ENCODE results near the gene OOSP3.
"Not testable (repeated sequence)": the region's sequence is repeated elsewhere in the genome, so short reads cannot be mapped to it uniquely, and the experiment has no call there.

OOSP3 gene

GRCh38 chr11:59867946-59868345 lies 10.6 kb upstream of the OOSP3 start:
- DNase-seq, result no peak
- in situ Hi-C loops (cut with MboI; ENCODE audit: low pct_unique_long_range_greater_than_20kb, low sequenced_read_pairs), result no loop called here

GRCh38 chr11:59872076-59872475 lies 6.5 kb upstream of the OOSP3 start:
- in situ Hi-C loops (cut with MboI; ENCODE audit: low pct_unique_long_range_greater_than_20kb, low sequenced_read_pairs), result no loop called here
- DNase-seq, result no peak

DNA sequence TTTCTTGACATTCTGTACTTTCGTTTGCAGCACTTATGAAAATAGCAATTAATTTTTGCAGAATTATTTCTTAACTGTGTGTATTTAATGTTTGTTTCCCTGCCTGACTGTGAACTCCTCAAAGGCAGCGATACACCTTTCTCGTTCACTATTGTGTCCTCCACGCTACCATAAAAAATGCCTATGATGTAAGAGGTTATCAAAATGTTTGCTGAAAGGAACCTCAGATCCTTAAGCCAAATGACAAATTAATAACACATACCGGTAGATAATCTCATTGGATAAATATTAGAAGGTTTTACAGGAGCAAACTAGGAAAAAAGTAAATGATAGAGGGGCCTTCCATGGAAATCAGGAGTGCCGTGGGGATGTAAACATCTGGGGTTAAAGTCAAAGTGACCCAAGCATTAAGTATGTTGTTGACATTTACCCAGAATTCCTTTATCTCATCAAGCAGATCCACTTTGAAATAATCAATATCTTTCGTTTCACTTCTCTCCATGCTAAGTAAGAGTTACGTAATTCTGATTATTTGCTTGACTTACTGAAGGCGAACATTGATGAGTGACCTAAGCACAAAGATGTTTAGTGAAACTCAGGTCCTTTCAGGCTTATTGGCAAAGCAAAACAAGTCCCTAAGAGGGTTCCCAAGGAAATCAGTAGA lies 2.6 kb upstream of the OOSP3 start:
- in situ Hi-C loops (cut with MboI; ENCODE audit: low pct_unique_long_range_greater_than_20kb, low sequenced_read_pairs), result no loop called here
- no peak for DNase-seq

DNA sequence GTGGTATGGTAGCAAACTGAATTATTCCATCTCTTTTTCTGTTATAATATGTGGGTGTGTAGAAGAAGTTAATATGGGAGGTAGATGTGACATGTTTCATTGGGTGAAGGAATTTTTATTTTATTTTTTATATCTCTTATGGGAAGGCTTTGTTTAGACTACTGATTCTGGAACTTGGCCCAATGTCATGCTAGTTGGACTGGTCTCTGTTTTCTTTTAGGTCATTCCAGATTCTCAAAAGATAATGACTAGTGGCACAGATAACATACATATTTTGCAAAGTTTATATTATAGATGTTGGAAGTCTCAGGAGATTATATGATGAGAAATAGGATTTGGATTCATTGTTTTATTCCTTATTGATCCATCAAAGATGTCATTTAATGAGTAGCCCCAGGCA lies 1.3 kb upstream of the OOSP3 start:
- in situ Hi-C loops (cut with MboI; ENCODE audit: low pct_unique_long_range_greater_than_20kb, low sequenced_read_pairs), result no loop called here
- no peak for DNase-seq

DNA sequence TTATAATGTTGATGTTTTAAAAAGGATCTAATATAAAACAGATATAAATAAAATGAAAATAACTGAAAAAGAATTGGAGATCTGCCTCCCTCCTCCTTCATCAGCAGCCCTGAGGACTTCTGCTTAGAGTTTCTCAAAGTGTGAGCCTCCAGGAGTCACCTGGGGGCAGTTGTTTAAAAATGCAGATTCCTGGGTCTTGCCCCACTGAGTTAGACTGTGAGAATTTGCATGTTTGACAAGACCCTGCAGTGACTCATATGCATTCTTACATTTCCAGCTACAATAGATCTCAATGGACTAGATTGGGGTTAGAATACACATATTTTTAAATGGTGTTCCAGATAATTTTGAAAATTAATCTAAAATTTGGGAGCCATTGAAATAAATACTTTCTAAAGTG lies 798 bp upstream of the OOSP3 start:
- in situ Hi-C loops (cut with MboI; ENCODE audit: low pct_unique_long_range_greater_than_20kb, low sequenced_read_pairs), result no loop called here
- no peak for DNase-seq

DNA sequence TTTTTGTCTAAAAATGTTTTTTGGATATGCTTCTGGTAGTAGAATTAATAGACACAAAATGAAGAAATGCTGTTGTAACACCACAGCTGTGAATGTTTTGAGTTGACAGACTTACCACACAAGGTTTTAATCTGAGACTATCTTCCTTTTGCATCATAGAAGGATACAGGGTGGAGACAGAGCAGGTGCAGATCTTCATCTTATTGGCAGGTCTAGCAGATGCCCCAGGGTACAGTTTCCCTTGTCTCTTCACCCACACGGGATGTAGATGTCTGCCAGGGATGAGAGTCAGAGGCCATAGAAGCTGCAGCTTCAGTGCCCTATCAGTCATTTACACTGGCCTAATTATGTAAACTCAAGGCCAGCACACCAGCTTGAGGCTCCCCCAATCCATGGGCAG lies 985 bp downstream of the OOSP3 start:
- in situ Hi-C loops (cut with MboI; ENCODE audit: low pct_unique_long_range_greater_than_20kb, low sequenced_read_pairs), result no loop called here
- DNase-seq, result no peak

GRCh38 chr11:59883597-59883996 lies 5.0 kb downstream of the OOSP3 start:
- in situ Hi-C loops (cut with MboI; ENCODE audit: low pct_unique_long_range_greater_than_20kb, low sequenced_read_pairs), result no loop called here
- DNase-seq, result no peak

- in situ Hi-C loops (cut with MboI; ENCODE audit: low pct_unique_long_range_greater_than_20kb, low sequenced_read_pairs); DNase-seq: not testable (repeated sequence)
Measured at GRCh38 chr11:59887156-59887555, 8.6 kb downstream of the OOSP3 start.

DNA sequence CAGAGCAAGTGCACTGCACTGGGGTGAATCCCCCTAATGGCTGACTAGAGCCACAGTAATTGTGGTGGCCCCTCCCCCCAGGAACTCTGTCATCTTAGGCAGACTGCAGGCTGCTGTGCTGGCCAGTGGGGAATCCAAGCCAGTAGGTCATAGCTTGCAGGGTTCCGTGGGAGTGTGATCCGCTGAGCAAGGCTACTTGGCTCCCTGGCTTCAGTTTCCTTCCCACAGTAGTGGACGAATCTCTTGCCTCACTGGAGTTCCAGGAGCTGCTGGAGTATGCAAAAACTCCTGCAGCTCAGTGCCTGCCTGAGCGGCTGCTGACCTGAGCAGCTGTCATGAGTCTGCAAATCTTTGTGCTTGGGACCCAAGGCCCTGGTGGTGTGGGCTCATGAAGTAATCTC lies 13.2 kb downstream of the OOSP3 start:
- no peak for DNase-seq
- in situ Hi-C loops (cut with MboI; ENCODE audit: low pct_unique_long_range_greater_than_20kb, low sequenced_read_pairs), result no loop called here

DNA sequence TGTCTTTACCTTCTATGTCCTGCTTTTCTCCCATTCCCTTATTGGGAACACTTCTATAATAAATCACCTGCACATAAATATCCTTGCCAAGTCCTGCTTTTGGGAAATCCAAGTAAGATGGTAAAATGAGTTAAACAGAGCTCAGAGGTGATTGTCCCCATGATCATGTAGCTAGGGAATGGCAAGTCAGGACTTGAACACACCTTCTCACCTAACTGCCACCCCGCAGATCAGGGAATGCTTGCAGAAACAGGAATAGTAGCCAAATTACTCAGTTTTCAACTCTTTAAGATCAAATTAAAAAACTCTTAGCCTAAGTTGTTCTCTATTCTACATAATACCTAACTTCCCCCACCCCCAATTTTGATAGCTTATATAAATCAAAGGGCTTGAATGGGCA lies 16.0 kb downstream of the OOSP3 start:
- in situ Hi-C loops (cut with MboI; ENCODE audit: low pct_unique_long_range_greater_than_20kb, low sequenced_read_pairs), result no loop called here
- DNase-seq, result no peak

- in situ Hi-C loops (cut with MboI; ENCODE audit: low pct_unique_long_range_greater_than_20kb, low sequenced_read_pairs), result no loop called here
- no peak for DNase-seq
Measured at GRCh38 chr11:59898046-59898445, 19.5 kb downstream of the OOSP3 start.

GRCh38 chr11:59898650-59899049 lies 20.1 kb downstream of the OOSP3 start:
- no peak for DNase-seq
- in situ Hi-C loops (cut with MboI; ENCODE audit: low pct_unique_long_range_greater_than_20kb, low sequenced_read_pairs), result no loop called here

- peak; percentile 43 for DNase-seq
- in situ Hi-C loops (cut with MboI; ENCODE audit: low pct_unique_long_range_greater_than_20kb, low sequenced_read_pairs), result no loop called here
Measured at GRCh38 chr11:59899532-59899931, 20.9 kb downstream of the OOSP3 start.

DNA sequence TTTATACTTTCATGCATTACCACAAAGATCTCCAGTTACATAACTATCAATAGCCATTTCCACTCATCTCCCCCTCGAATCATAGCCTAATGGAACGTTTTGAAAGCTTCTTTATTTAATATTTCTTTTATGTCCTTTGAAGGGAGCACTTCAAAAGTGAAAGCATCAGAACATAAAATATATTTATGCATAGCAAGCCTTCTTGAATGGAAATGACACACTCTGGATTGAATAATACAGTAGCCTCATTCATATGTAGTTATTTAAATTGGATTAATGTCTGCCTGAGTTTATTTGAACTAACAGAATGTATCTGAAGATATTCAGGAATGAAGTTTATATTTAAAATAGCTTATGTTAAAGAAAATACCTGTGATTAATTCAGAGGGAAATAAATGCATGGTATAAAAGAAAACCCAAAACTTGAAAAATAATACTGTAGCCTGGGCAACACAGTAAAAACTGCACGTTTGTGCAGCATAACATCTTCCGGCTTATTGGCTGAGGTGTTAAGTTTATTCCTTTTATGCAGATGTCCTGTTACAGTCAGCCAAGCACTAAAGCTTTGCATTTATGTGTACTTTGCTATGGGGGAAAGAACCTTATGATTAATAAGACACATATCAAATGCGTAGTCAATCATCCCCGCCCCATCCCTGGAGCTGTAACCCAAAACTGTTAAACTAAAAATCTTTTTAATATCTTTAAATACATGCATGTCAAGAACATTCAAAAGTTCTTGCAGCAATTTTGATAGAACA lies 22.0 kb downstream of the OOSP3 start:
- no peak for DNase-seq
- in situ Hi-C loops (cut with MboI; ENCODE audit: low pct_unique_long_range_greater_than_20kb, low sequenced_read_pairs), result no loop called here

- DNase-seq, result no peak
- in situ Hi-C loops (cut with MboI; ENCODE audit: low pct_unique_long_range_greater_than_20kb, low sequenced_read_pairs), result no loop called here
Measured at GRCh38 chr11:59901306-59901705, 22.7 kb downstream of the OOSP3 start.

GRCh38 chr11:59903569-59903968 lies 25.0 kb downstream of the OOSP3 start:
- in situ Hi-C loops (cut with MboI; ENCODE audit: low pct_unique_long_range_greater_than_20kb, low sequenced_read_pairs); DNase-seq: not testable (repeated sequence)

- in situ Hi-C loops (cut with MboI; ENCODE audit: low pct_unique_long_range_greater_than_20kb, low sequenced_read_pairs), result no loop called here
- DNase-seq, result no peak
Measured at GRCh38 chr11:59918480-59918879, 39.9 kb downstream of the OOSP3 start.

- peak; percentile 63 for DNase-seq
- in situ Hi-C loops (cut with MboI; ENCODE audit: low pct_unique_long_range_greater_than_20kb, low sequenced_read_pairs), result no loop called here
Measured at GRCh38 chr11:59918987-59919589, 40.5 kb downstream of the OOSP3 start.

- in situ Hi-C loops (cut with MboI; ENCODE audit: low pct_unique_long_range_greater_than_20kb, low sequenced_read_pairs), result no loop called here
- DNase-seq, result no peak
Measured at GRCh38 chr11:59923813-59924212, 45.2 kb downstream of the OOSP3 start.

GRCh38 chr11:59931688-59932087 lies 53.1 kb downstream of the OOSP3 start:
- no peak for DNase-seq
- in situ Hi-C loops (cut with MboI; ENCODE audit: low pct_unique_long_range_greater_than_20kb, low sequenced_read_pairs), result no loop called here

All from KBM-7 (cell line).